Stimulated activated memory B cell treated with anti-CD40 and anti-IgM and Interleukin-4, amounts not matched to agents 10 μg/mL and 1 μg/mL and 100 μg/mL, for 72 hours (primary cell): ENCODE measurements around the gene SLC37A1.

Experiments
- ATAC-seq: fragments of 150-1000 bp; cut with Tn5 transposase; 2 replicates; pipeline ENCODE4 v1.10.0; 2021
- H3K27ac Mint-ChIP-seq: one replicate; pipeline ENCODE4 v1.8.0; 2022; ENCODE audit warnings: mild to moderate bottlenecking, mixed read lengths
- H3K27me3 Mint-ChIP-seq: one replicate; pipeline ENCODE4 v1.8.0; 2022; ENCODE audit warnings: mixed read lengths
- H3K36me3 Mint-ChIP-seq: one replicate; pipeline ENCODE4 v1.8.0; 2022; ENCODE audit warnings: mixed read lengths
- H3K4me1 Mint-ChIP-seq: one replicate; pipeline ENCODE4 v1.8.0; 2022; ENCODE audit warnings: mixed read lengths
- H3K4me3 Mint-ChIP-seq: one replicate; pipeline ENCODE4 v1.8.0; 2022; ENCODE audit warnings: mild to moderate bottlenecking, moderate library complexity, mixed read lengths
- H3K9me3 Mint-ChIP-seq: one replicate; pipeline ENCODE4 v1.8.0; 2022; ENCODE audit warnings: mixed read lengths

The SLC37A1 gene

DNA sequence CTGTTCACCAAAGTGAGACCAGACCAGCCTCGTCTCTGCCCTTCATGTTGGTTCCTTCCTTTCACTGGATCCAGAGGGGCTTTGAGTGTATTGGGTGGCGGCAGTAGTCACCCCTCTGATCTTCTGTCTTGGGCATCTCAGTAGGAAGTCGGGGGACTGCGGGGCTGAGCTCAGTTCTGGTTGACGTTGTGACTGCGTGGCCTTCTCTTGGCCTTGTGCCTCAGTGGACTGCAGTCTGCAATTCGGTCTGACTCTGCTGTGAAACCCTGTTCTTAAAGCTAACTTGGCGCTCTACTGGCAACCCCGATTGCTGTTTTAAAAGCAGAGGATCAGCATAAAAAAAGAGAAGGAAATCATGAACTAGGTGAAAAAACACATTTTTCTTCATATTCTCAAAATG, 56.7 kb downstream of the SLC37A1 start:
- Mint-ChIP-seq H3K4me3 (no peak overlapping the region), H3K36me3 (peaks cover 87% of the 10 kb centered on the region), H3K27ac (no peak overlapping the region), H3K27me3 (no peaks in the 10 kb centered on the region), H3K4me1 (no peaks in the 10 kb centered on the region), H3K9me3 (no peaks in the 10 kb centered on the region)
- ATAC-seq, result no peak

DNA sequence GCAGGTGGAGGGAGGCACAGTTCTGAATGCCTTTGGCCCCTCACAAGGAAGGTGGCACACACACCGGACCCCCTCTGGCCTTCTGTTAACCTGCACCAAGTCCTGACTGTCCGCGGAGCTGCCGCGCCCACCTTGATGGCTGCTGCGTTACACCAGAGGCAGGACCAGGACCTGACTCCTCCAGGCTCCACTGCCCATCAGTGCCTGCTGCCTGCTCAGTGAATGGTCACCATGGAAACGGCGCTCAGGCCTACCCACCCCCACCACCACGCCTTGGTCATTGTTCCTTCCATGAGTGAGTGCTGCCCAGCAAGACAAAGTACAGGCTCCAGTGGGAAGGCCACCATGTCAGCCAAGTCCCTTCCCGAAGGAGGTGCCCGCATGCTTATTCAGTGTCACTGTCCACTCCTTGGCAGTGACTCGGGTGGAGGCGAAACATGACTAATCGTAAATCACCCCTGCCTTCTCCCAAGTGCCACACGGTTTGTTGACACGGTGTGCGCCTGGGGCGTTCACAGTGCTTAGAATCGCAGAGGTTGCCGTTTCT, 57.3 kb downstream of the SLC37A1 start:
- Mint-ChIP-seq H3K9me3 (peaks cover 2% of the 10 kb centered on the region), H3K4me1 (no peaks in the 10 kb centered on the region), H3K4me3 (no peak overlapping the region), H3K36me3 (peaks cover 92% of the 10 kb centered on the region), H3K27ac (no peak overlapping the region), H3K27me3 (no peaks in the 10 kb centered on the region)
- no peak for ATAC-seq

DNA sequence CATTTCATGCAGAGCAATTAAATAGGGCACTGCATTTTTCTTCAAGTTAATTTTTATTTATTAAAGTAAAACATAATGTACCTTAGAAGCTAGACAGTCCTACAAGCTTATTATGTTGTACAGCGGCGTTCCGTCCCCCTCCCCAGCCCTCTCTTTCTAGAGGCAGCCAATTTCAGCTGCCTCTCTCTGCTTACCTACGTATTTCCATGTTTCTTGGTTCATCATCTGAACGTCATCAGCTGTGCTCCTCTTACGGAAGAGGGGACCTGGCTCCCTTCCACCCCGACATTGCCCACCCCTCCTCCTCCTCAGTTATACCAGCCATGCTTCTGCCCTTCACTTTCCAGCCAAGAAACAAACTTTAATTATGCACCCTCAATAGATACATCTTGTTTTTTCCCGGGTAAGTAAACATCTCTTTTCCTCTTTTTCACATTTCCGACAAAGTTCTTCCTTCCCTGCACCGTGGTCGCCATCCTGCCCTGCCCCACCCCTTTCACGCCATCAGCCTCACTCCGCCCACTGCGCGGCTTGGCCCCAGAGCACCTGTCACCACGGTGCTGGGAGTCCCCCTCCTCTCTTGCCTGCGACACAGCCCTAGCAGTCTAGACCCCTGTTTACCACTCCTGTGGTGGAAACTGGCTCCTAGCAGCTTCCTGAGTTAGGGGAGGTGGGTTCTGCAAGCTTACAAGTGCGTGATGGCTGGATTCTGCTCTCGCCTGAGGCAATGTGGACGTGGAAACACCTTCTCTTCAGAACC, 57.9 kb downstream of the SLC37A1 start:
- H3K4me1 Mint-ChIP-seq, result no peaks in the 10 kb centered on the region
- H3K4me3 Mint-ChIP-seq, result no peak overlapping the region
- peaks cover 98% of the 10 kb centered on the region for H3K36me3 Mint-ChIP-seq
- no peak for ATAC-seq
- no peaks in the 10 kb centered on the region for H3K27me3 Mint-ChIP-seq
- H3K27ac Mint-ChIP-seq, result no peak overlapping the region
- H3K9me3 Mint-ChIP-seq, result peaks cover 7% of the 10 kb centered on the region

DNA sequence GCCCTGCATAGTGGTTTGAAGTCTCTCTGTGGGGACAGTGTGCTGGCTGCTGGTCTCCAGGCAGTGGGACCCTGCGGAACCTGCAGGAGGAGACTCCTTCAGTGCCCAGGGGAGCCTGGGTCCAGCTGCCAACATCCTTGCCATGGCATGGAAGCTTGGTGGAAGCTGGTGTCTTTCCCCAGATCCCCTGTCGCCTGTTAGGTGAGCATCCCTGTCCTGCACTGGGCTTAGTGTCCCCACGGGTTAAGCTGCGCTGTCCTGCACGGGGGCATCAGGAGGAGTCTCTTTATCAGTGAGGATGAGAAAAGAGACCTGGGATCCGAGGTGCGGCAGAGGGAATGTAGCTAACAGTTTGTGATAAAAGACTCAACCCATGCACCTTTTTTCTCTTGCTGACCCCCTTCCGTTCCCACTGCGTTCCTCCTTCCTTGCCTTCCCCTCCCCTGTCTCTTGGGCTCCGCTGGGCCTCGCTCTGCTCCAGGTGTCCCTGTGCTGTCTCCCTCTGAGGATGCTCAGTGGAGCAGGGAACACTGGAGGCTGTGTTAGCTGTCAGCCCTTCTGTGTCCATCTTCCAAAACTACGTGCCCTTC, 59.3 kb downstream of the SLC37A1 start:
- Mint-ChIP-seq H3K27ac (peak overlapping the region; percentile 35), H3K4me1 (no peaks in the 10 kb centered on the region), H3K27me3 (no peaks in the 10 kb centered on the region), H3K9me3 (peaks cover 11% of the 10 kb centered on the region), H3K4me3 (no peak overlapping the region), H3K36me3 (peaks cover 98% of the 10 kb centered on the region)
- ATAC-seq, result no peak

DNA sequence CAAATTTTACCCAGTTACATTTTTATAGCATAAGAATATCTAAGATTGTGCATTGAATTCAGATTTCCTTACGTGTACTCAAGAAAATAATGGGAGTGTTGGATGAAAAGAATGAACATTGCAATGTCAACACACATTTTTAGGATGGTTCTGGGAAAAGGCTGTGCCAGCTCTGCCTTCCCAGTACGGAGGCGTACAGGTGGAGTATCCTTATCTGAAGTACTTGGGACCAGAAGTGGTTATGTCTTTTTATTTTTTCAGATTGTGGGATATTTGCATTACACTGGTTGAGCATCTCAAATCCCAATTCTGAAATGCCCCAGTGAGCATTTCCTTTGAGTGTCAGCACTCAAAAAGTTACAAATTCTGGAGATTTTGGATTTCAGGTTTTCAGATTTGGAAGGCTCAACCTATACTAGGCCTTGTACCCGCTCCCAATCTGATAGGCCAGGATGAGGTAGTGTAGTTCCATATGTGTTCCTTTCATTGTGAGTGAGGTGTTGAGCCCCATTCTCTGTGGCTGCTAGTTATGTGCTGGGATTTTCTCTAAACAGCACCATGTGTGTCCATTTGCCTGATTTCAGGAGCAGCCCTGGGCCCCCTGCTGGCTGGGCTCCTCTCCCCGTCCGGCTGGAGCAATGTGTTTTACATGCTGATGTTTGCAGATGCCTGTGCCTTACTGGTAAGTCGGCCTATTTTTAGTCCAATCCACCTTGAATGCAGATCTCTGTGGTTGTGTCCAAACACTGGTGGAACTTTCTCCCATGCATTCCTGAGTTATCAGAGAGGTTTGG, 60.8 kb downstream of the SLC37A1 start:
- no peaks in the 10 kb centered on the region for H3K27me3 Mint-ChIP-seq
- H3K4me1 Mint-ChIP-seq, result no peaks in the 10 kb centered on the region
- no peak for ATAC-seq
- H3K9me3 Mint-ChIP-seq, result peaks cover 11% of the 10 kb centered on the region
- no peak overlapping the region for H3K27ac Mint-ChIP-seq
- no peak overlapping the region for H3K4me3 Mint-ChIP-seq
- peaks cover 92% of the 10 kb centered on the region for H3K36me3 Mint-ChIP-seq

DNA sequence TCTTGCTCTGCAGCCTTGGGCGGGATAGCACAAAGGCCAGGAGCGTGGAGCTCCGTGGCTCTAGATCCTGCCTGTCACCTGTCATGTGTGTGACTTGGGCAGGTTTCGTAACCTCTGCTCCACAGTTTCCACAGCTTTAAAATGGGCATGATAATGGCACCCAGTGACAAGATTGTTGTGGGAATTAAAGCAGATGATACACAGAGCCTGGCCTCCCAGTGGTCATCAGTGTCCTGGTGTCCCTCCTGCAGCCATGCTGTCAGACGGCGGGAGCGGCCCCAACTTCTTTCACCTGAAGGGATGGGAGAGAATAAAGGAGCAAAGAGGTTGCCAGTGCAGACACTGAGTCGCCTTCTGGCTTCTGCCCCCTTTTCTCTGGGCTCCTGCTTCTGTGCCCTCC, 61.5 kb downstream of the SLC37A1 start:
- no peak for ATAC-seq
- Mint-ChIP-seq H3K27me3 (no peaks in the 10 kb centered on the region), H3K27ac (no peak overlapping the region), H3K4me3 (no peak overlapping the region), H3K36me3 (peaks cover 86% of the 10 kb centered on the region), H3K9me3 (peaks cover 11% of the 10 kb centered on the region), H3K4me1 (no peaks in the 10 kb centered on the region)

DNA sequence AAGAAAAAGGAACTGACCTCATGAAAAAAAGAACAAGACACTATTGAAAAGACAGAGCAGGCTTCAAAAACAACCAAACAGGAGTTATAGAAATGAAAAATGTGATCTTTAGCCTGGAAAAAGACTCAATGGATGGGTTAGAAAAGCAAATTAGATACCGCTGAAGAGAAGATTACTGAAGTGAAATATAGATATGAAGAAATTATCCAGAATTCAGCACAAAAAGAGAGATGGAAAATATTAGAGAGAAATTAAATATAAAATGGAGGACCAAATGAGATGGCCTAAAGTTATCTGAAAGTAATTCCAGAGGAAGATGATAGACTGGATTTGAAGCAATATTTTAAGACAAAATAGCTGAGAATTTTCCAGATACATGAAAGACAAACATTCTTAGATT, 63.0 kb downstream of the SLC37A1 start:
- Mint-ChIP-seq H3K4me1 (no peaks in the 10 kb centered on the region), H3K4me3 (no peak overlapping the region), H3K36me3 (peaks cover 70% of the 10 kb centered on the region), H3K27ac (no peak overlapping the region), H3K9me3 (peaks cover 11% of the 10 kb centered on the region), H3K27me3 (no peaks in the 10 kb centered on the region)
- ATAC-seq, result no peak

DNA sequence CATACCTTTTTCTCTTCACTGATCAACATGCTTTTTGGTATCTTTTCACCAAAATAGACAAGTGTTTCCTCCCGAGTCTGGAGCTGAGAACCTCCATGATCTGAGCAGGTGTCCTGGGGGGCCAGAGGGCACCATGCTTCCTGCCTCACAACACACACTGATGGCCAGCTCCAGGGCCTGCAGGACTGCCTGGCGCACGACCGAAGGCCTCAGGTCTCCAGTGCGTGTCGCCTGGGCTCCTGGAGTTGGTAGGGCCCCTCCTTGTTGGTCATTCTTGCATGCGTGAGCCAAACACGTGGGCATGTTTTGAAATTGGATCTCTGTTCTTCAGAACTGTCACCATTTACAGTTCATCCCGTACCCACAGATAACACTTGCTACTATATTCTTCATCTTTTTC, 64.4 kb downstream of the SLC37A1 start:
- H3K36me3 Mint-ChIP-seq, result peaks cover 58% of the 10 kb centered on the region
- no peak overlapping the region for H3K27ac Mint-ChIP-seq
- peaks cover 11% of the 10 kb centered on the region for H3K9me3 Mint-ChIP-seq
- H3K4me3 Mint-ChIP-seq, result no peak overlapping the region
- ATAC-seq, result no peak
- no peaks in the 10 kb centered on the region for H3K4me1 Mint-ChIP-seq
- H3K27me3 Mint-ChIP-seq, result no peaks in the 10 kb centered on the region

DNA sequence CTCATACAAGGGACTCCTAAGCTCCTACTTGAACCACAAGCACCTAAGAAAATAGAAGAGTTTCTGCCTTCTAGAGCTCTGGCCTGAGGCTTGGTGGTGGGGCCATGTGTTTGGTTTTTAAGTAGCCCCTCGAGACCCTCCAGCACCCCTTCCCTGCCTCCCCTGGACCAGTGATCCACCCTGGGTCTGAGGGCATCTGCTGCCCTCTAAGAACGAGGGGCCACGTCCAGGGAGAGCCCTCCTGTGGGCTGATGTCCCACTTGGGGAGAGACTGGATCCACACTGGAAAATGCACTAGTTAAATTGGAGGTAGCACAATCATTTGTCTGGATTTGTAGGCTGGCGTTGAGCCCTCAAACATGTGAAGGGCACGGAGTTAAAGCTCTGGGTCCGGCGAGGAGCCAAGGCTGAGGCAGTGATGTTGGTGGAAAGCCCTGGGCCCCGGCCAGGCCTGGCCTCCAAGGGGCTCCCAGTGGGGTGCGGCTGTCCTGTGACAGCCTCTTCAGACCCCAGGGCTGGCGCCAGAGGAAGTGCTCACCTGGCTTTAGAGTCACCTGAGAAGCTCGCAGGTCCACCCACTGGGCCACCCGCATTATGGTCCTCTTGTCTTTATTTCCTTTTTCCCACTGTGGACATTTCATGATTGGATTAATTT, 65.2 kb downstream of the SLC37A1 start:
- no peaks in the 10 kb centered on the region for H3K4me1 Mint-ChIP-seq
- H3K36me3 Mint-ChIP-seq, result peaks cover 49% of the 10 kb centered on the region
- H3K9me3 Mint-ChIP-seq, result peaks cover 11% of the 10 kb centered on the region
- no peak overlapping the region for H3K4me3 Mint-ChIP-seq
- ATAC-seq, result no peak
- no peaks in the 10 kb centered on the region for H3K27me3 Mint-ChIP-seq
- no peak overlapping the region for H3K27ac Mint-ChIP-seq

DNA sequence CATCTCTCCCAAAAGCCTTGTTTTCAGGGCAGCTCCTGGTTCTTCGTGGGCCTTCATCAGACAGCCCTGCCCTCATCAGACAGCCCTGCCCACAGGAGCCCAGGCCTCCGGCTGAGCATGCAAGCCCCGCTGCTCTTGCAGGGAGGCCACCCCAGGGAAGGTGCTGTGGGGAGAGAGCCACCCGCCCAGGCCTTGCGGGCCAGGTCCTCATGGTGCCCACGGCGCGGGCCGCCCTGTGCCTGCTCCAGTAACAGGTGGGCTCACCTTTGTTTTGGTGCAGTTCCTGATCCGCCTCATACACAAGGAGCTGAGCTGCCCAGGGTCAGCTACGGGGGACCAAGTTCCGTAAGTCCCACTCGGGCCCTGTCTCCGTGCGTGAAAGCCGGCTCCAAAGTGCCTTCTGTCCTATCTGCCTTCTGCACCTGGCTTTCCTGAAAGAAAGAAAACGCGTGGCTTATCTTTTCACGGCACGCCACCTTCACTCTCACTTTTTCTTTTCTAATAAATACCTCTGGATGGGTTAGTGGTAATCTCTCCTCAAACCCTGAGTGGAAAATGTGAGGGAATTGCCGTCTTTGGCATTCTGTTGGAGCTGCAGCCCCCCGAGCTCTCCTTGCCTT, 65.9 kb downstream of the SLC37A1 start:
- Mint-ChIP-seq H3K36me3 (peaks cover 42% of the 10 kb centered on the region), H3K27ac (no peak overlapping the region), H3K4me1 (no peaks in the 10 kb centered on the region), H3K9me3 (peaks cover 11% of the 10 kb centered on the region), H3K4me3 (no peak overlapping the region), H3K27me3 (no peaks in the 10 kb centered on the region)
- no peak for ATAC-seq

DNA sequence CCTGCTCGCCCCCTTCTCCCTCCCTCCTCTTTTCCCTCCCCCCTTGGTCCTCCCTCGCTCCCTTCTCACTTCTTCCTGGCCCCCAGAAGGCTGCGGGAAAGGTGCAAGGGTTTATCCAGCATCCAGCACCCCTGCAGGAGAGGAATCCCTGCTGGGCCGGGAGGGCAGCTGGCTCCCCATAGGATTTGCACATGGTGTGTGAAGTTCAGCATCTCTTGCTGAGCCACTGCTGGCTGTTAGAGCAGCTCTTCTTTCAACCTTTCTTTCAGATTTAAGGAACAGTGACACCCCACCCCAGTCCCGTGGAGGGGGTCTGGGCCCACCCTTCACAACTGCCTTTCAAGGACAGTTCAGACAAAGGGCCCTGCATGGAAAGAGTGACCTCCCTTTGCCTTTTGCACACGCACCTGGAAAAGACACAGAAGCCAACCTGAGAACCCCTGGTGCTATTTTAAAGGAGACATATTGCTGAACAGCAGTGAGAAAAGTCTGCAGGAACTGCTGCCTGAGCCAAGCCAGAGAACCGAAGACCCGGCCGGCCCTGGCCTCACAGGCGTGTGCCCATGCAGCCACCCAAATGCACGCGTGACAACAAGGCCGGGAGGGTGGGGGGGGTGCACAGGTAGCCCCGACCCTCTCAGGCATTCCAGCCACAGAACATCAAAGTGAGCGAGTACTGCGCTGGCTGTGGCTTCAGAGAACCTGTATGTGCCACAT, 66.6 kb downstream of the SLC37A1 start:
- H3K36me3 Mint-ChIP-seq, result peaks cover 36% of the 10 kb centered on the region
- no peak overlapping the region for H3K4me3 Mint-ChIP-seq
- peaks cover 11% of the 10 kb centered on the region for H3K9me3 Mint-ChIP-seq
- ATAC-seq, result no peak
- no peaks in the 10 kb centered on the region for H3K27me3 Mint-ChIP-seq
- no peak overlapping the region for H3K27ac Mint-ChIP-seq
- H3K4me1 Mint-ChIP-seq, result no peaks in the 10 kb centered on the region

DNA sequence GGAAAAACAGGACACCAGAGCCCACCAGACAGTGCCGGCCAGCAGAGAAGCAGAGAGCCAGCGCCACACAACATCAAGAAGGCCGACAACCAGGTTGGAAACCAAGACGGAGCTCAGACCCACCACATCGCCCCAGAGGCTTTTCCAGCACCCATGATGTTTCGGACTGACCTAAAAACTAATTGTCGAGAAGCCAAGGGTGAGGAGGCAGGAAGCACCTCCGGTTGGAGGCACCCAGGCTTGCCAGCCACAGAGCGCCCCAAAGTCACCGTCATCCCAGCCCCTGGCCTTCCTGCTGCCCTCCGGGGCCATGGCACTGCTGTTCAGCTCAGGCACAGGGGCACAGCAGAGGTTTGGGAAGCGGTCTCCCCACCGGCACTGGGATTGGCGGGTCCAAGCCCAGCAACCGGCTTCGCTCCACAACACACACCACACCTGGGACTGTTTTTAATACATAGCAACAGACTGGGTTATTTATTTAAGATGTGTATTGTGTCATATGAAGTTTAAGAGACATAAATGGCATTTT, 67.2 kb downstream of the SLC37A1 start:
- no peak for ATAC-seq
- Mint-ChIP-seq H3K27me3 (no peaks in the 10 kb centered on the region), H3K27ac (no peak overlapping the region)

DNA sequence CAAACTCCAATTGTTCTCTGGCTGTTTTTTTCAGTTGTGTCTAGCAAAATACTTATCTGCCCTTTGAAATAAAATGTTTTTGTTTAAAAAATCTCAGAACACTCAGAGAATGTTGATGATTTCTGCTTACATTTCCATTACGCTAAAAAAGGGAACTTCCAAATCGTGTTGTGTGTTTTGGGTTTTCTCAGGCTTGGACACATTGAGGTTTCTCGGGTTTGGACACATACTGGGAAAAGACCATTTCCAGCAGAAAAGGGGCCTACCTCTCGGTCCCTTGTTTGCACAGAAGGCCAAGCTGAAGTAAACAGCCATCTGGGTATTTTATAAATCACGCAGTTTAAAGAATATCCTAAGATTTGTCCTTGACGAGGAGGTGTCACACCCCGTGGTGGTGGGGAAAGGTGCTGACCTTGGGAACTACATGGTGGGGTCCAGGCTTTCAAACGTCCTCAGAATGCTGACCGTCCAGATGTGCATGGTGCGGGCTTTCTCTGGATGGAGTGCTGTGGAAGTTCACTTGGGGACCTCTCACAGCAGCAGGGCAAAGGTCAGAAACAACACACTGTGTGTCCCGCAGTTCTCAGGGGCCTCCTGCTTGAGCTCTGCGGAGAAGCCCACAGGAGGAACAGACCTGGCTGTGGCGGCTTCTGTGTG, 67.8 kb downstream of the SLC37A1 start:
- no peak overlapping the region for H3K27ac Mint-ChIP-seq
- H3K4me3 Mint-ChIP-seq, result no peak overlapping the region
- no peak for ATAC-seq
- no peaks in the 10 kb centered on the region for H3K27me3 Mint-ChIP-seq
- peaks cover 23% of the 10 kb centered on the region for H3K36me3 Mint-ChIP-seq
- no peaks in the 10 kb centered on the region for H3K4me1 Mint-ChIP-seq
- H3K9me3 Mint-ChIP-seq, result peaks cover 5% of the 10 kb centered on the region

More for the DNA sequence above, 67.2 kb downstream of the SLC37A1 start:
- no peaks in the 10 kb centered on the region for H3K4me1 Mint-ChIP-seq
- peaks cover 29% of the 10 kb centered on the region for H3K36me3 Mint-ChIP-seq
- H3K4me3 Mint-ChIP-seq, result no peak overlapping the region
- peaks cover 10% of the 10 kb centered on the region for H3K9me3 Mint-ChIP-seq
